Activated effector memory CD4-positive, alpha-beta T cell treated with Interleukin-2 at 50 U/mL for 16 hours (primary cell): ENCODE data around the gene EHD3.

ENCODE experiments used
- DNase-seq: peaks from one replicate; pipeline ENCODE4 v3.0.0-alpha.2; 2020

The EHD3 gene

GRCh38 chr2:31233741-31234682 is at the start of gene EHD3:
Gene EHD3, plus strand, starts transcription at chr2:31234152. Its CDS starts 470 bp downstream, at chr2:31234622.
- peak; percentile 70 for DNase-seq

- DNase-seq, result no peak
Measured at GRCh38 chr2:31187166-31187565, 46.8 kb upstream of the EHD3 start.

- DNase-seq, result no peak
Measured at GRCh38 chr2:31188131-31188530, 45.8 kb upstream of the EHD3 start.

GRCh38 chr2:31189141-31189540 is 44.8 kb upstream of the EHD3 start:
- DNase-seq, result no peak

- DNase-seq, result no peak
Measured at GRCh38 chr2:31190188-31190587, 43.8 kb upstream of the EHD3 start.

GRCh38 chr2:31191931-31192330 is 42.0 kb upstream of the EHD3 start:
- no peak for DNase-seq

- no peak for DNase-seq
Measured at GRCh38 chr2:31192396-31192795, 41.6 kb upstream of the EHD3 start.

GRCh38 chr2:31192851-31193392 is 41.0 kb upstream of the EHD3 start:
- DNase-seq, result no peak

- no peak for DNase-seq
Measured at GRCh38 chr2:31193806-31194205, 40.1 kb upstream of the EHD3 start.

- no peak for DNase-seq
Measured at GRCh38 chr2:31196622-31197021, 37.3 kb upstream of the EHD3 start.

GRCh38 chr2:31197166-31197565 is 36.8 kb upstream of the EHD3 start:
- DNase-seq, result no peak

- no peak for DNase-seq
Measured at GRCh38 chr2:31197669-31198068, 36.3 kb upstream of the EHD3 start.

- DNase-seq, result no peak
Measured at GRCh38 chr2:31199206-31199605, 34.7 kb upstream of the EHD3 start.

GRCh38 chr2:31200972-31201371 is 33.0 kb upstream of the EHD3 start:
- DNase-seq, result no peak

GRCh38 chr2:31202041-31202440 is 31.9 kb upstream of the EHD3 start:
- no peak for DNase-seq

- DNase-seq, result no peak
Measured at GRCh38 chr2:31202833-31203232, 31.1 kb upstream of the EHD3 start.

GRCh38 chr2:31203916-31204315 is 30.0 kb upstream of the EHD3 start:
- no peak for DNase-seq

- DNase-seq, result no peak
Measured at GRCh38 chr2:31204783-31205182, 29.2 kb upstream of the EHD3 start.

GRCh38 chr2:31205186-31205585 is 28.8 kb upstream of the EHD3 start:
- DNase-seq, result no peak

GRCh38 chr2:31205613-31206012 is 28.3 kb upstream of the EHD3 start:
- DNase-seq, result no peak

GRCh38 chr2:31207790-31208189 is 26.2 kb upstream of the EHD3 start:
- no peak for DNase-seq

GRCh38 chr2:31208240-31208639 is 25.7 kb upstream of the EHD3 start:
- no peak for DNase-seq

- no peak for DNase-seq
Measured at GRCh38 chr2:31212659-31213600, 21.0 kb upstream of the EHD3 start.
